GM12872 (cell line): Measurements from ENCODE around the gene LCOR.

Source experiments
- CTCF ChIP-seq: IDR thresholded peaks from 3 replicates; pipeline ENCODE4 v1.5.1; 2011; ENCODE audit warnings: low read depth, mild to moderate bottlenecking, low read length, moderate library complexity; ENCODE audit not compliant: insufficient read depth

LCOR gene

GRCh38 chr10:96814264-96814663 lies 17.8 kb upstream of the LCOR start:
- no peak for TF ChIP-seq CTCF

- no peak for TF ChIP-seq CTCF
These were observed 11.3 kb upstream of the LCOR start for GRCh38 chr10:96820765-96821164.

DNA sequence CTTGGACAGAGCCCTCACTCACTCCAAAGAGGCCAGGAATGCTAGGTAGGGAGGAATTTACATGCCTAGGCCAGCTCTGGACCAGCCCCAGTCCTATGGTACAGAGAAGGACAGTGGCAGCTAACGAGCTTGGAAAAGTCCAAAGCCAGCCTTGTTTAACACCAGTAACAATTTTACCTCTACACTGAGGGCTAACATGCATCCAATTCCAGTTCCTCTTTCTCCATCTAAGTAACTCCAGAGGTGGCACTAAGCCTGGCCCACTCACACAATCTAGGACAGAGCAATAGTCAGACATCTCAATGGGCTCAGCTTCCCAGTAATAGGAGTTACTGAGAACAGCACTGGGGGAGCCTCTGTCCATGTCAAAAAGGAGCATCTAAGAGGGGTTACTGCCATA lies 5.7 kb upstream of the LCOR start:
- TF ChIP-seq CTCF, result no peak

DNA sequence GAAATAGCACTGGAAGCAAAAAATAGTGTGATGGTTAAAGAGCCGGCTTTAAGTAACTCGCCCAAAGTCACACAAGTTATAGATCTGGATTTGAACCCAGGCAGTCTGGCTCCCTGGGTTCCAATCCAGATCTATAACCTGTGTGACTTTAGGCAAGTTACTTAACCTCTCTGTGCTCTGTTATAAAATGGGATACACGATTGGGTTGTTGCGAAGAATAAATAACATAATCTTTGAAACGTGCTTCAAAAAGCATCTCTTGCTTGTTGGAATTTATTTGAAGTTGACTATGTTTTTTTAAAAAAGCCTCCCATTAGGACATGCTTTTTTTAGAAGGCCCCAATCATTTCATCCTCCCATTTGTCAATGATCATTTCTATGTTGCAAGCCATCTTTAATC lies 3.5 kb upstream of the LCOR start:
- no peak for TF ChIP-seq CTCF

GRCh38 chr10:96829029-96829773 lies 2.9 kb upstream of the LCOR start:
- no peak for TF ChIP-seq CTCF

GRCh38 chr10:96830511-96831199 lies 1.4 kb upstream of the LCOR start:
- peak; percentile 78 for TF ChIP-seq CTCF

- TF ChIP-seq CTCF, result no peak
These were observed 765 bp upstream of the LCOR start for GRCh38 chr10:96831200-96831866.
